Activated CD4-positive, alpha-beta memory T cell treated with anti-CD3 and anti-CD28 coated beads, Interleukin-2, amount 10 ng/mL, durations not matched to agents 7 days and 5 days (primary cell): ENCODE measurements around the gene A4GALT. TPM values are rescaled to one million over a fixed set of nuclear protein-coding genes. Genes with fewer than 3 reads are reported as not detected.

Experiments used
- CTCF ChIA-PET: fragments of 350-600 bp; sonication (Branson Sonifier 250); formaldehyde crosslinking; loops from one replicate; lab custom pipeline; 2021; ENCODE audit warnings: antibody characterized with exemption, inconsistent platforms; lab: Charles Lee
- POLR2A ChIA-PET: fragments of 350-600 bp; sonication (Branson Sonifier 250); formaldehyde crosslinking; loops from one replicate; lab custom pipeline; 2021; ENCODE audit warnings: antibody characterized with exemption; lab: Charles Lee
- DNase-seq: peaks from one replicate; pipeline ENCODE4 v3.0.0-alpha.2; 2020
- H3K27ac Mint-ChIP-seq: one replicate; pipeline ENCODE4 v1.8.0; 2021; ENCODE audit warnings: mild to moderate bottlenecking, mixed read lengths
- H3K27me3 Mint-ChIP-seq: one replicate; pipeline ENCODE4 v1.8.0; 2021; ENCODE audit warnings: mixed read lengths
- H3K36me3 Mint-ChIP-seq: one replicate; pipeline ENCODE4 v1.8.0; 2021; ENCODE audit warnings: low read depth, mixed read lengths
- H3K4me1 Mint-ChIP-seq: one replicate; pipeline ENCODE4 v1.8.0; 2021; ENCODE audit warnings: mixed read lengths
- H3K4me3 Mint-ChIP-seq: one replicate; pipeline ENCODE4 v1.8.0; 2021; ENCODE audit warnings: mild to moderate bottlenecking, mixed read lengths
- H3K9me3 Mint-ChIP-seq: one replicate; pipeline ENCODE4 v1.8.0; 2021; ENCODE audit warnings: mixed read lengths
- total RNA-seq, 2 experiments: library from RNA; stranded (reverse); gene quantifications; one replicate each; pipeline ENCODE4 v1.2.3, GENCODE V29; 2021

A4GALT gene
- total RNA-seq, 2 experiments from 2014 or later = 0.58 to 0.63 TPM

DNA sequence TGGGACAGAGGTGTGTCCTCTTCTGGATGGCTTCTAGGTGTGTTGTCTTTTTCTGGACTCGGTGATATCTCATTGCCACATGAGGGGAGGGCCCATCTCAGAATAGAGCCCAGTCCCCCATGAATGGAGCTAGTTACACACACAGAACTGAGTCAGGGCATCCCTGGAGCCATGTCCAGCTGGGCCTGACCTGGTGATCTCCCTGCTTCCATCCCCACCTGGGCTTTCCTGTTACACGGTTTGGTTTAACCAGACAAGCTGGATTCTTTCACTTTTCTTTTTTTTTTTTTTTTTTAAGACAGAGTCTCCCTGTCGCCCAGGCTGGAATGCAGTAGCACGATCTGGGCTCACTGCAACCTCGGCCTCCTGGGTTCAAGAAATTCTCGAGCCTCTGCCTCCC is 6.1 kb upstream of the A4GALT start:
- Mint-ChIP-seq H3K27ac (no peak overlapping the region), H3K36me3 (no peaks in the 10 kb centered on the region), H3K4me1 (peaks cover 6% of the 10 kb centered on the region), H3K4me3 (no peak overlapping the region), H3K9me3 (no peaks in the 10 kb centered on the region), H3K27me3 (peaks cover 19% of the 10 kb centered on the region)
- ChIA-PET CTCF (no interaction called here), POLR2A (no interaction called here)
- DNase-seq = no peak

DNA sequence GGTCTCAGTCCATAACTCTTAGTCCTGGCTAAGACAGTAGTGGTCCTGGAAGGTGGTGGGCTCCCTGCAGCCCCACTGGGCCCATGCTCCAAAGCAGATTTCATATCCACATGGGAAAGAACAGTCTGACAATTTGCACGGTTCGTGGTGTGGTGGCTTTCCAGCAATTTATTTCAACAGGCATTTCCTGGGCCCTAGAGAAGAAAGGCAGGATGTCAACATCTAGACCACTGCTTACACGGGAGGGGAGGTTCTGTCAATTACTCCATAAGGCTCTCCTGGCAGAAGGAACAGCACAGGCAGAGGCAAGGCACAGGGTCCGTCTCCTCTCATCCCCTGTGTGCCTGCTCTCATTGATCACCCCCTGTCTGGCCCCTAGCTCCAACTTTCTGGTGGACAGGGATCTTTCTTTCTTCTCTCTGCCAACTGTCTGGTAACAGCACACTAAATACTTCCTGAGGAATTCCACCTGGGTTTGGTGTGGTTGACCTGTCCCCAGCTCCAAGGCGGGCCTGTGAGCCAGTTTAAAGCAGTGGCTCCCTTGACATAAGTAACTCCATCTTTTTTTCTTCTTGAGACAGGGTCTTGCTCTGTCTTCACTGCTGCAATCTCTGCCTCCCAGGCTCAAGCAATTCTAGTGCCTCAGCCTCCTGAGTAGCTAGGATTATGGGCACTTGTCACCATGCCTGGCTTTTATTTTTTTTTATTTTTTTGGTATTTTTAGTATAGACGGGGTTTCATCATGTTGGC is 5.1 kb upstream of the A4GALT start:
- no peaks in the 10 kb centered on the region for H3K9me3 Mint-ChIP-seq
- peaks cover 15% of the 10 kb centered on the region for H3K4me1 Mint-ChIP-seq
- no peak overlapping the region for H3K4me3 Mint-ChIP-seq
- no peak for DNase-seq
- POLR2A ChIA-PET = no interaction called here
- H3K27me3 Mint-ChIP-seq = peaks cover 26% of the 10 kb centered on the region
- H3K36me3 Mint-ChIP-seq = no peaks in the 10 kb centered on the region
- H3K27ac Mint-ChIP-seq = no peak overlapping the region
- CTCF ChIA-PET = no interaction called here

DNA sequence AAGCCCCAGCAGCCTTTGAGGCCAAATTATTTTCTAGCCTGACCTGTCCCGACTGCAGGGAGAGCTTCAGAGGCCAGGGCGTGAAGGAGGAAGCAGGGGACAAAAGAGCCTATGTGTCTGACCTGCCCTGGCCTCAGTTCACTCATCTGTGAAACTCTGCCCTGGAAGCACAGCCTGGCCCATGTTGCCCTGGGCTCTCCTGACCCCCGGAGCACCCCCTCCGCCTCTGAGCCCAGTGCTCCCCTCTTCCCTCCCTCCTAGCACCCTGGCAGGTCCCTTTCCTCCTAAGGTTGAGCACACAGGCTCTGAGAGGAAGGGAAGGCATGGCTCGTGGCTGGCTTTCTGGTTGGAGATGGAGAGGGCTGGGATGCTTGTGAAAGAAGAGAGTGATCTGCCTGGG is 3.4 kb upstream of the A4GALT start:
- POLR2A ChIA-PET = no interaction called here
- H3K36me3 Mint-ChIP-seq = no peaks in the 10 kb centered on the region

DNA sequence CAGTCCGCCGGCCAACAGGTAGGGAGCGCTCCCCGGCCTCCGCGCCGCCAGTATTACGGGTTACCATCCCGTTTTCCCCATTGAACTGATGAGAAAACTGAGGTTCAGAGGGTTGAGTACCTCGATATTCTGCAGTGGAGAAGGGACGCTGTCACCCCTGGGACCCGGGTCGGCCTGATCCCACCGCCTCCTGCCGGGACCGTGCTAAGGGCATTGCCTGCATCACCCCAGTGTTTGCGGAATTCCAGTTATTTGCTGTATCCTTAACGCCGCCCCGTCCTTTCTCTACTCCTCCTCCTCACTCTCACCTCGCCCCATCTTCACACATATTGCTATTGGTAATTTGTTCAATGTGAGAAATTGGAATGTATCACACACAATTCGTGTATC is 370 bp upstream of the A4GALT start:
- DNase-seq = no peak
- Mint-ChIP-seq H3K27me3 (peaks cover 44% of the 10 kb centered on the region), H3K4me1 (peaks cover 23% of the 10 kb centered on the region), H3K27ac (no peak overlapping the region), H3K9me3 (no peaks in the 10 kb centered on the region), H3K36me3 (no peaks in the 10 kb centered on the region), H3K4me3 (peak overlapping the region; percentile 8)
- CTCF ChIA-PET = no interaction called here
- POLR2A ChIA-PET = no interaction called here

More for the DNA sequence above, 3.4 kb upstream of the A4GALT start:
- CTCF ChIA-PET = no interaction called here
- H3K9me3 Mint-ChIP-seq = no peaks in the 10 kb centered on the region
- peaks cover 23% of the 10 kb centered on the region for H3K4me1 Mint-ChIP-seq
- no peak overlapping the region for H3K4me3 Mint-ChIP-seq
- H3K27ac Mint-ChIP-seq = no peak overlapping the region
- no peak for DNase-seq
- peaks cover 31% of the 10 kb centered on the region for H3K27me3 Mint-ChIP-seq

DNA sequence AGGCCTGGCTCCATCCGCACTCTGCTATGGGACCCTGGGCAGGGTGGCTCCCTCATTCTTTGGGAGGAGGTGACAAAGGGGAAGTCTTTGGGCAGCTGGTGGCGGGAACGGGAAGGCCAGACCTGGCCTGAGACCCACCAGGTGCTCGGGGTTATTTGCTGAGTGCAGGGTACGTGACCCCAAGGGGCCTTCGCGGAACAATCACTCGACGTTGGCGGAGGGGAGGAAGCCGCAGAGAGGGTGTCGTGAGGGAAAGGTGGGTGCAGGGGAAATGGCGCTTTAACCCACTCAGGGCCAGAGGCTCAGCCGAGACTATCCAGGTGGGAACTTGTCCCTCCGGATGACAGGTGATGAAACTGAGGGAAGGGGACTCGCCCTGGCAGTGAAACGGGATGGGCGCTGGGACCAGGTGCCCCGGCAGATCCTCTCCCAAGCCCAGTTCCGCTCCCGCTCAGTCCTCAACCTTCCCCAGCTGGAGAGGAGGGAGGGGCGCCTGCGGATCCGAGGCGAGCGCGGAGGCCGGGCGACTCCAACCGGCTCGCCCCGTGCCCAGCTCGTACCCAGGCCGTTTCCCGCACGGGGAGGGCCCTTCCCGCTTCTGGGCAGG is 911 bp downstream of the A4GALT start:
- Mint-ChIP-seq H3K36me3 (no peaks in the 10 kb centered on the region), H3K4me3 (peak overlapping the region; percentile 48), H3K27ac (no peak overlapping the region), H3K27me3 (peaks cover 44% of the 10 kb centered on the region), H3K9me3 (no peaks in the 10 kb centered on the region), H3K4me1 (peaks cover 23% of the 10 kb centered on the region)
- DNase-seq = no peak
- CTCF ChIA-PET = no interaction called here
- POLR2A ChIA-PET = no interaction called here

DNA sequence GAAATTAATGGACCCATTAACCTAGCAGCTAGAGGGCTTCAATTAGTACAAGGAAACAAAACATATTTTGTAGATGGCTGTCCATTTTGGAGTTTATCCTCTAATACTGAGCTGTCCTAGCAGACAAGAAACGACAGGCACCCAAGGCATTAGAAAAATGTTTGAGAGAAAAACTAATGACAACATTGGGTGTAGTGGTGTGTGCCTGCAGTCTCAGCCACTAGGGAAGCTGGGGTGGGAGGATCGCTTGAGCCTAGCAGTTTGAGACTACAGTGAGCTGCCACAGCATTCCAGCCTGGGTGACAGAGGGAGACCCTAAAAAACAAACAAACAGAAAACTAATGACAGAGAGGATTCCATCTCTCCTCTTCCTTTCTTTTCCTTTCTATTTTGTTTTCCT is 1.5 kb downstream of the A4GALT start:
- peak overlapping the region; percentile 48 for H3K4me3 Mint-ChIP-seq
- no peak overlapping the region for H3K27ac Mint-ChIP-seq
- H3K4me1 Mint-ChIP-seq = peaks cover 23% of the 10 kb centered on the region
- CTCF ChIA-PET = no interaction called here
- DNase-seq = no peak
- H3K36me3 Mint-ChIP-seq = no peaks in the 10 kb centered on the region
- peaks cover 44% of the 10 kb centered on the region for H3K27me3 Mint-ChIP-seq
- no peaks in the 10 kb centered on the region for H3K9me3 Mint-ChIP-seq
- POLR2A ChIA-PET = no interaction called here

DNA sequence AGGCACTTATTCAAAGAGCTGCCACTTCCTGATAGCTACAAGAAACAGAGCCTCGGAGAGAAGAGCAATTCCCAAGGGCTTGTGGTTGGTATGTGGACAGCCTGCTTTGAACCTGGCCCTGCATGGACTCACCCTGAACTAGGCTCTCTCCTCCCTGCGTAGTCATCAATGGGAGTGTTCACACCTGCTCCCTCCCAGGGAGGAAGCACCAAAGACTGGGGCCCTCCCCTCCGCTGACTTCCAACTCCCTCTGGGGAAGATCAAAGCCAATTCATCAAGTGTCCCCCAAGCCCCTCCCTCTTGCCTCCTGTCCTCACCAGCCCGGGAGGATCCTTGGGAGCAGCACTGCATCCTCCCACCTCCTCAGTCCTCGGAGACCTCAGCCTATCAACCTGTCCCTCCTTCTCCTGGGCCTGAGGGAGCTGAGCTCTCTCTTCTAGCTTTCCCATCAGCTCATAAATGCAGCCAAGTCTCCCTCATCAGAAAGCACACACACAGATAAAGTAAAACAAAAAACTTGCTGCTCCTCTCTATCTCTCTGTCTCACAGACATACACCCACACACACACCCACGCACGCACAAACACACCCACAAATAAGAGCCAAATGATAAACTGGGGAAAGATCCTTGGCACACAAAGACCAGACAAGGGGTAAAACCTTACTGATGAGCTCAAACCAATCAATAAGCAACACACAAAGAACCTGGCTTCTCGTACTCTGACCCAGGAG is 3.3 kb downstream of the A4GALT start:
- Mint-ChIP-seq H3K27me3 (peaks cover 45% of the 10 kb centered on the region), H3K4me3 (no peak overlapping the region), H3K36me3 (no peaks in the 10 kb centered on the region), H3K27ac (no peak overlapping the region), H3K4me1 (peaks cover 22% of the 10 kb centered on the region), H3K9me3 (no peaks in the 10 kb centered on the region)
- no peak for DNase-seq
- POLR2A ChIA-PET = no interaction called here
- CTCF ChIA-PET = no interaction called here

DNA sequence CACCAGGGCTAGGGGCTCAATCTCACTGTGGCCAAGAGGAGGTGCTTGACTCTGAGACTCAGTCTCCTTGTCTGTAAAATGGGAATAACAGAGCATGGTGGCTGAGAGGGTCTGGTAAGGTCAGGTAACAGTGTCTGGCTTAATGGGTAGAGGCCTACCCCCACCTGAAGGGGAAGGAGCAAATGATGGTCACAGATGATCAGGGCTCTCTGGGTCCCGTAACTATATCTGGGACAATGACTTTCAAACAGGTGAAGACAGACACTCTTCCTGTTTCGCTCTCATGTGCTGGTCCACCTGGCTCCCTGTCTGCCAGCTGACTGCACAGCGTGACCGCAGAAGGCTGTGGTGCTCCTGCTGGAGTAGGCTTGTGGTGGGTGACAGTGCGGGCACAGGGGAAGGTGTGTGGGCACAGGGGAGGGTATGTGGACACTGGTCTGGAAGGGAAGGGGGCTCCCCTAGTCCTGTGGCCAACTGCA is 4.0 kb downstream of the A4GALT start:
- no peaks in the 10 kb centered on the region for H3K36me3 Mint-ChIP-seq
- no peaks in the 10 kb centered on the region for H3K9me3 Mint-ChIP-seq
- H3K27me3 Mint-ChIP-seq = peaks cover 44% of the 10 kb centered on the region
- H3K27ac Mint-ChIP-seq = no peak overlapping the region
- no peak overlapping the region for H3K4me3 Mint-ChIP-seq
- H3K4me1 Mint-ChIP-seq = peaks cover 19% of the 10 kb centered on the region
- DNase-seq = no peak
- CTCF ChIA-PET = no interaction called here
- POLR2A ChIA-PET = no interaction called here

DNA sequence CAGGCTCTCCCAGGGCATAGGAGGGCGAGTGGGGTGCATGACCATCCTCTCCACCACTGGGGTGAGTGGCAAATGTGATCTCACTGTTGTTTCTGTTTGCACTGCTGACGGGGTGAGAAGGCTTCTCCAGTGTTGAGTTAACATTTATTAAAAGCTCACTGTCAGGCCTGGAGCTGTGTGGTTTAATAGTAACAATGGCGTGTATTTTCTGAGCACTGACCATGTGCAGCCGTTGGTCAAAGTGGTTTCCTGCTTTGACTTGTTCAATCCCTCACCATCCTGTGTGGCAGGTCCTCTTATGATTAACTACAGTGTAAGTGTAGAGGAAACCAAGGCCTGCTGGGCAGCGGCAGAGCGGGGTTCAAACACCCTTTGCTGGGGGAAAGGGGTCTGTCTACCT is 4.4 kb downstream of the A4GALT start:
- no peak overlapping the region for H3K27ac Mint-ChIP-seq
- H3K9me3 Mint-ChIP-seq = no peaks in the 10 kb centered on the region
- no peaks in the 10 kb centered on the region for H3K36me3 Mint-ChIP-seq
- ChIA-PET POLR2A (no interaction called here), CTCF (no interaction called here)
- no peak overlapping the region for H3K4me3 Mint-ChIP-seq
- H3K27me3 Mint-ChIP-seq = peaks cover 40% of the 10 kb centered on the region
- H3K4me1 Mint-ChIP-seq = peaks cover 15% of the 10 kb centered on the region
- DNase-seq = no peak

DNA sequence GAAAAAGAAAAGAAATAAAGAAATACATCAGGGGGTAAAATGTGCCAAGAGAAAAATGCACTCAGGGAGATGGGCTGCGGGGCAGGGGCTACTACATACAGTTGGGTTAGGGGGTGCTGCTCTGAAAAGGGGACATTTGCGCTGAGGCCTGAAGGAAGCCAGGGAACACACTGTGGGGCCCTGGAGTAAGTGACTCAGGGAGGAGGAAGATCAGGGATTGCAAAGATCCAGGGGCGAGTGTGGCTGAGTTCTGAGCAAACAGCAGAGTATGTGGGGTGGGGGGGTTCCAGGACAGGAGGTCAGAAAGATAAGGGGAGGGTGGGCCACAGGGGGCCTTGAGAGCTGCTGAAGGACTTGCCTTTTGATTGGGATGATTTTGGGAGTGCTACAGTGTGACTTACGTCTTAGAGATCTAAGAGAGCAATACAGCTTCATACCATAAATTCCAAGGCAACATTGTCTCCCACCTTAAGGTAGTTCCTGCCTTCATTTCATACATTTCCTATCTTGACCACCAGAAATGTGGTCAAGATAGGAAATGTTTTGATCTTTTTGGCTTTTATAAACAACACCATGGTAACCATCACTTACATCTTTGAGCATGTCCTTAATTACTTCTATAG is 5.8 kb downstream of the A4GALT start:
- DNase-seq = no peak
- Mint-ChIP-seq H3K36me3 (no peaks in the 10 kb centered on the region), H3K27ac (no peak overlapping the region), H3K4me3 (no peak overlapping the region), H3K9me3 (peaks cover 3% of the 10 kb centered on the region), H3K27me3 (peaks cover 40% of the 10 kb centered on the region), H3K4me1 (peaks cover 11% of the 10 kb centered on the region)
- CTCF ChIA-PET = interaction anchor here (0.6 kb wide), 1 partner anchor 42 kb away, joined by 5 read pairs; no protein-coding TSS in a partner anchor
- POLR2A ChIA-PET = no interaction called here

DNA sequence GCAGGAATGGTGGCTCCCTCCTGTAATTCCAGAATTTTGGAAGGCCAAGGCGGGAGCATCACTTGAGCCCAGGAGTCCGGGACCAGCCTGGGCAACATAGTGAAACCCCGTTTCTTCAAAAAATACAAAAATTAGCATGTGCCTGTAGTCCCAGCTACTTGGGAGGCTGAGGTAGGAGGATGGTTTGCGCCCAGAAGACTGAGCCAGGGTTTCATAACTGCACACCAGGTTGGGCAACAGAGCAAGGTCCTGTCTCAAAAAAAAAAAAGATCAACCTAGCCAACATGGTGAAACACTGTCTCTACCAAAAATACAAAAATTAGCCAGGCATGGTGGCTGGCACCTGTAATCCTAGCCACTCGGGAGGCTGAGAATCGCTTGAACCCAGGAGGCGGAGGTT is 6.4 kb downstream of the A4GALT start:
- Mint-ChIP-seq H3K27me3 (peaks cover 35% of the 10 kb centered on the region), H3K4me1 (peaks cover 6% of the 10 kb centered on the region), H3K4me3 (no peak overlapping the region), H3K36me3 (no peaks in the 10 kb centered on the region), H3K9me3 (peaks cover 4% of the 10 kb centered on the region), H3K27ac (no peak overlapping the region)
- POLR2A ChIA-PET = no interaction called here
- CTCF ChIA-PET = interaction anchor here (0.6 kb wide), 1 partner anchor 42 kb away, joined by 5 read pairs; no protein-coding TSS in a partner anchor
- no peak for DNase-seq

DNA sequence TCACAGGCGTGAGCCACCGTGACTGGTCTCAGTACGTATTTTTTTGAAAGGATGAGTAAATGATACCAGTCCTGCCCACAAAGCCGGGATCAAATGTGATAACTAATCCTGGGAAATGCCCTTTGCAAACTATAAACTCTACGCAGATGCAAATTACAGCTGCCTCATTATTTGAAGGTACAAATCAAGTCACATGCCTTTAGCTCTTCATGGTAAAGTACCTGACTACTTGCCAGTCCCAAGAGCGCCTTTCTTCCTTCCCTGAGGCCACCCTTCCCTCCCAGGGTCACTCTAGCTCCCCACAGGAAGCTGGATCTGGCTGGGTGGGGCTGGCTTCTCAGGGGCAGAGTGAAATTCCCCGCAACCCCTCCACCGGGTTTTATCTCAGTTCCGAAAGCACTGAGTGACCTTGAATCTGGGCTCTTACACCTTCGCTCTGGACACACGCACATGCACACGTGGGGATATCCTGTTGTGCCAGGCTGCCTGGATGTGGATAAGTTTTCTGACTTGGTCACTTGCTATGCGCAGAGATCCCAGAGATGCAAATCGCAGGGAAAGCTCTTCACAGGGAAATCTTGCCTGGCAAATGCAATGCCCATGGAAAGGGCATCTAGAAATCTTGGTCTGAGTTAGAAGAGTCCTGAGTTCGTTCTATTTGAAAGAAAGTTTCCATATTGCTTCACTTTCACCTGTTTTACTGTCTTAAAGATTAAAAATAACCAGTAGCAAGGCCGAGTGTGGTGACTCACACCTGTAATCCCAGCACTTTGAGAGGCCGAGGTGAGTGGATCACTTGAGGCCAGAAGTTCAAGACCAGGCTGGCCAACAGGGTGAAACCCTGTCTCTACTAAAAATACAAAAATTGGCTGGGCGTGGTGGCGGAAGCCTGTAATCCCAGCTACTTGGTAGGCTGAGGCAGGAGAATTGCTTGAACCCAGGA is 8.5 kb downstream of the A4GALT start:
- H3K27me3 Mint-ChIP-seq = peaks cover 18% of the 10 kb centered on the region
- DNase-seq = no peak
- H3K4me3 Mint-ChIP-seq = no peak overlapping the region
- CTCF ChIA-PET = no interaction called here
- POLR2A ChIA-PET = no interaction called here
- peaks cover 4% of the 10 kb centered on the region for H3K9me3 Mint-ChIP-seq
- no peaks in the 10 kb centered on the region for H3K4me1 Mint-ChIP-seq
- no peak overlapping the region for H3K27ac Mint-ChIP-seq
- no peaks in the 10 kb centered on the region for H3K36me3 Mint-ChIP-seq
